Activated CD8-positive, alpha-beta T cell treated with anti-CD3 and anti-CD28 coated beads for 36 hours (primary cell): ENCODE data around the gene CFAP58. TPM values are rescaled to one million over a fixed set of nuclear protein-coding genes. Genes with fewer than 3 reads are reported as not detected.

ENCODE experiments used
- ATAC-seq: fragments of 200-7000 bp; cut with Tn5 transposase; one replicate; pipeline ENCODE4 v1.10.0; 2021; ENCODE audit warnings: mild to moderate bottlenecking, moderate library complexity
- CTCF ChIA-PET: fragments of 350-600 bp; sonication (Branson Sonifier 250); formaldehyde crosslinking; loops from one replicate; lab custom pipeline; 2021; ENCODE audit warnings: antibody characterized with exemption; lab: Charles Lee
- POLR2A ChIA-PET: fragments of 350-600 bp; sonication (Branson Sonifier 250); formaldehyde crosslinking; loops from one replicate; lab custom pipeline; 2021; ENCODE audit warnings: antibody characterized with exemption; lab: Charles Lee
- DNase-seq: peaks from one replicate; pipeline ENCODE4 v3.0.0-alpha.2; 2020
- H3K27ac Mint-ChIP-seq: one replicate; pipeline ENCODE4 v1.8.0; 2021; ENCODE audit warnings: mild to moderate bottlenecking, mixed read lengths
- H3K27me3 Mint-ChIP-seq: one replicate; pipeline ENCODE4 v1.8.0; 2021; ENCODE audit warnings: mixed read lengths
- H3K36me3 Mint-ChIP-seq: one replicate; pipeline ENCODE4 v1.8.0; 2021; ENCODE audit warnings: low read depth, mixed read lengths
- H3K4me1 Mint-ChIP-seq: one replicate; pipeline ENCODE4 v1.8.0; 2021; ENCODE audit warnings: low read depth, mixed read lengths
- H3K4me3 Mint-ChIP-seq: one replicate; pipeline ENCODE4 v1.8.0; 2021; ENCODE audit warnings: mild to moderate bottlenecking, moderate library complexity, mixed read lengths
- H3K9me3 Mint-ChIP-seq: one replicate; pipeline ENCODE4 v1.8.0; 2021; ENCODE audit warnings: mixed read lengths
- intact Hi-C: fragments of 100-400 bp; cut with micrococcal nuclease; formaldehyde crosslinking; loops from one replicate; pipeline ENCODE4 v1.10.0; 2022
- total RNA-seq, 2 experiments: library from RNA; stranded (reverse); gene quantifications; one replicate each; pipeline ENCODE4 v1.2.3, GENCODE V29; 2021
- TF ChIP-seq, protein P1 (sequence below): fragments of 200-600 bp; IDR thresholded peaks from one replicate; pipeline ENCODE4 v1.8.0; 2022; ENCODE audit warnings: antibody characterized with exemption, mild to moderate bottlenecking

The CFAP58 gene, protein sequence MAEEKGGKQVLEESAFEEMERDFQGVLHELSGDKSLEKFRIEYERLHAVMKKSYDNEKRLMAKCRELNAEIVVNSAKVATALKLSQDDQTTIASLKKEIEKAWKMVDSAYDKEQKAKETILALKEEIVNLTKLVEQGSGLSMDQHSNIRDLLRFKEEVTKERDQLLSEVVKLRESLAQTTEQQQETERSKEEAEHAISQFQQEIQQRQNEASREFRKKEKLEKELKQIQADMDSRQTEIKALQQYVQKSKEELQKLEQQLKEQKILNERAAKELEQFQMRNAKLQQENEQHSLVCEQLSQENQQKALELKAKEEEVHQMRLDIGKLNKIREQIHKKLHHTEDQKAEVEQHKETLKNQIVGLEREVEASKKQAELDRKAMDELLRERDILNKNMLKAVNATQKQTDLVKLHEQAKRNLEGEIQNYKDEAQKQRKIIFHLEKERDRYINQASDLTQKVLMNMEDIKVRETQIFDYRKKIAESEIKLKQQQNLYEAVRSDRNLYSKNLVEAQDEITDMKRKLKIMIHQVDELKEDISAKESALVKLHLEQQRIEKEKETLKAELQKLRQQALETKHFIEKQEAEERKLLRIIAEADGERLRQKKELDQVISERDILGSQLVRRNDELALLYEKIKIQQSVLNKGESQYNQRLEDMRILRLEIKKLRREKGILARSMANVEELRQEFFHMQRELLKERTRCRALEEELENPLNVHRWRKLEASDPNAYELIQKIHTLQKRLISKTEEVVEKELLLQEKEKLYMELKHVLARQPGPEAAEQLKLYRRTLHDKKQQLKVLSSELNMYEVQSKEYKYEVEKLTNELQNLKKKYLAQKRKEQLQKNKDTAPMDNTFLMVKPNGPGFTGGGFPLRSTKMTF
- under 1 TPM; 0.27 to 0.38 TPM for total RNA-seq

DNA sequence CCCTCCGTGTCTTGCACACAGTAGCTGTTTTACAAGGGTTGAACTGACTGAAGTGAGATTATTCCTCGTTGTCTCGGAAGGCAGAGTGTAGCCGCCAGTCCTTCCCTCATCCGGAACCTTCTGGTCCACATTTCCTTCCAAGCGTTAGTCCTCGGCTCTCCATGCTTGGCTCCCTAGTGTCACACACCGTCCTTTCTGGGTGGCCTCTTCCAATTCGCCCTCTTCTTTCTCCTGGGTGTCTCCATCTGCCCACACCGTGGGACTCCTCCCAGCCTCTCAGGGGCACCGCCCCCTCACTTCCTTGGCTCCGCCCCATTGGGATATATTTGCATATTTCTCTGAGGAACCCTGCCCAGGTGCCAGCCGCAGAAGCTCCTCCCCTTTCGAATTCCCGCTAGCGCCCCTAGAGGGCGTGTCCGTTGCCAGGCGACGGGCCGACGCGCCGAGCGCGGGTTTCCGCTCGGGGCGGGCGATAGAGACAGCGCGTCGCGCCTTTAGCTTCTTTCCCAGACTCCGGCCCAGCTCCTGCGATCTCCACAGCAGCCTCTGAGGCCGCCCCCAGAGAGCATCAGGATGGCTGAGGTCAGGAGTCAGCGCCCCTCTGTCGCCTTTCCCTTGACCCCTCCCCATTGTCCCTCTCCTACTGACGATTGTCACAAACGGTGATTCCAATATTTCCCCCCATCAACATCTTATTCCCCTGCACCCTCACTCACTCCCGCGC, at the start of gene CFAP58:
Gene CFAP58 (plus strand): TSS at position 509 of the 724 bp plus-strand sequence. CDS start 65 bp downstream, at position 574.
- Mint-ChIP-seq H3K27me3 (peaks cover 2% of the 10 kb centered on the region), H3K9me3 (no peaks in the 10 kb centered on the region), H3K27ac (peak within 1 kb of the TSS; percentile 47), H3K36me3 (no peaks in the 10 kb centered on the region), H3K4me3 (peak within 1 kb of the TSS; percentile 16), H3K4me1 (peaks cover 11% of the 10 kb centered on the region)
- peak; percentile 82 for ATAC-seq
- CTCF ChIA-PET = interaction anchor here (0.7 to 10.5 kb wide), 24 partner anchors 11 to 727 kb away, joined by 3 to 191 read pairs (median 4); partner anchors contain the start of genes GSTO1 and GSTO2
- POLR2A ChIA-PET = interaction anchor here (0.7 to 3.8 kb wide), 3 partner anchors 15 to 85 kb away, joined by 3 to 14 read pairs (median 3); partner anchors contain the start of gene ITPRIP
- TF ChIP-seq, protein P1, sequence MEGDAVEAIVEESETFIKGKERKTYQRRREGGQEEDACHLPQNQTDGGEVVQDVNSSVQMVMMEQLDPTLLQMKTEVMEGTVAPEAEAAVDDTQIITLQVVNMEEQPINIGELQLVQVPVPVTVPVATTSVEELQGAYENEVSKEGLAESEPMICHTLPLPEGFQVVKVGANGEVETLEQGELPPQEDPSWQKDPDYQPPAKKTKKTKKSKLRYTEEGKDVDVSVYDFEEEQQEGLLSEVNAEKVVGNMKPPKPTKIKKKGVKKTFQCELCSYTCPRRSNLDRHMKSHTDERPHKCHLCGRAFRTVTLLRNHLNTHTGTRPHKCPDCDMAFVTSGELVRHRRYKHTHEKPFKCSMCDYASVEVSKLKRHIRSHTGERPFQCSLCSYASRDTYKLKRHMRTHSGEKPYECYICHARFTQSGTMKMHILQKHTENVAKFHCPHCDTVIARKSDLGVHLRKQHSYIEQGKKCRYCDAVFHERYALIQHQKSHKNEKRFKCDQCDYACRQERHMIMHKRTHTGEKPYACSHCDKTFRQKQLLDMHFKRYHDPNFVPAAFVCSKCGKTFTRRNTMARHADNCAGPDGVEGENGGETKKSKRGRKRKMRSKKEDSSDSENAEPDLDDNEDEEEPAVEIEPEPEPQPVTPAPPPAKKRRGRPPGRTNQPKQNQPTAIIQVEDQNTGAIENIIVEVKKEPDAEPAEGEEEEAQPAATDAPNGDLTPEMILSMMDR = peak; percentile 78
- intact Hi-C loops = no loop called here
- peak; percentile 92 for DNase-seq

DNA sequence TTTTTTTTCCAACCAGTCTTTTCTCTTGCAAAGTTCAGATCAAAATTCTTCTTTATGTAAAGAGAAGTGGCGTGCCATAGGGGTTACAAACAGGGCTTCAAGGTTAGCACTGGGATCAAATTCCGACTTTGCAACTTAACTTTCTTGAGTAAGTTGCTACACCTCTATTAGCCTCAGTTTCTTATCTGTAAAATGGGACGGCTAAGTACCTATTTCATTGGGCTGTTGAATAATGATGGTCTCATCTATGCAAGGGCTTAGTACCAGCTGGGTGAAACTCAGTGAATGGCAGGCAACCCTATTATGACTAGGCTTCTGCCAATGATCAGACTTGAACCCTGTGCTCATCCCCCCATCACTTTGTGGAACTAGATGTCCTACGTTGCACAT, 49.3 kb upstream of the CFAP58 start:
- Mint-ChIP-seq H3K9me3 (peaks cover 4% of the 10 kb centered on the region), H3K27me3 (peaks cover 5% of the 10 kb centered on the region), H3K27ac (no peak overlapping the region), H3K4me3 (no peak overlapping the region), H3K36me3 (peaks cover 6% of the 10 kb centered on the region), H3K4me1 (peaks cover 65% of the 10 kb centered on the region)
- ATAC-seq (no peak), DNase-seq (no peak)
- CTCF ChIA-PET = interaction anchor here (1.7 to 9.0 kb wide), 9 partner anchors 11 to 48 kb away, joined by 8 to 198 read pairs (median 28); partner anchors contain the start of genes CFAP58 and ITPRIP
- POLR2A ChIA-PET = interaction anchor here (0.6 to 1.1 kb wide), 3 partner anchors 22 to 68 kb away, joined by 3 to 4 read pairs (median 3); no protein-coding TSS in a partner anchor
- intact Hi-C loops = no loop called here
- TF ChIP-seq, protein P1 = no peak

DNA sequence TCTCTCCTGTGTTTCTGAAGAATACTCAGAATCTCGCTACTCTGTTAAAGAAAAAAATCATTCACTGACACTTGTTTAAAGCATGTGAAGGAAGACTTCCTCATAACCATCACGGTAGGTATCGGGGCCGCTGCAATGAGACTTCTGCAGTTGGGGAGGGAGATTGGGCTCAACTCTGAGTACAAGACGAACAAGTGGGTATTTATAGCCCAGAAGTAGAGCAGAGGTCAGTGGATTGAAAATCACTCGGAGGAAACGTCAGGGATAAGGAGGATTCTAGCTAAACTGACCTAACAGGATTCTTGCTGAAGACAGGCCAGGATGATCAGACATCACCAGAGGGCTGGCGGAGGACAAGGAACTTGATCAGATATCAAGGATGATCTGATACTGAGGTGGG, 48.7 kb upstream of the CFAP58 start:
- ATAC-seq (no peak), DNase-seq (no peak)
- Mint-ChIP-seq H3K4me1 (peaks cover 70% of the 10 kb centered on the region), H3K27me3 (peaks cover 5% of the 10 kb centered on the region), H3K4me3 (no peak overlapping the region), H3K36me3 (peaks cover 6% of the 10 kb centered on the region), H3K9me3 (peaks cover 4% of the 10 kb centered on the region), H3K27ac (no peak overlapping the region)
- TF ChIP-seq, protein P1 = no peak
- ChIA-PET POLR2A (interaction anchor here (0.6 to 1.9 kb wide), 4 partner anchors 21 to 68 kb away, joined by 3 to 13 read pairs (median 4); partner anchors contain the start of gene ITPRIP), CTCF (interaction anchor here (1.2 to 9.0 kb wide), 17 partner anchors 11 to 284 kb away, joined by 3 to 198 read pairs (median 14); partner anchors contain the start of genes CFAP58 and ITPRIP)
- intact Hi-C loops = loop anchor here (1.0 kb wide), 1 partner anchor 45 kb away; no protein-coding TSS in a partner anchor

DNA sequence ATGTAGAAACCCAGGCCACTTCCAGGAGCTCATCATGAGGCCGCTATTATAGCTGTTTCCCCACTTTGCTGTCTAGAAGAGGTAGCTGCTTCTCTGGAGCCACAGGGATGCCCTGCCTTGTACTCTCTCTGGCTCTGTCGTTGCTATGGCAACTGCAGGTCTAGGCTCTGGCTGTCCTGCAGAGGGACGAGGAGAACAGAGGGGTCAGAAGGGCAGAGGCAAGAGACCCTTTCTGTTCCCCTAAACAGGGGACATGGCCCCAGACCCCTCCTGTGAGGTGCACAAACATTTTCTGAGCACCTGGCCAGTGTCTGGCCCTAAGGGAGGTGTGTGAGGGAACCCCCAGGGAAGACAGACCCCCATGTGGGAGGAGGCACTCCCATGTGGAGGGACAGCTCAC, 46.7 kb upstream of the CFAP58 start:
- Mint-ChIP-seq H3K4me1 (peaks cover 63% of the 10 kb centered on the region), H3K9me3 (peaks cover 4% of the 10 kb centered on the region), H3K36me3 (peaks cover 22% of the 10 kb centered on the region), H3K4me3 (no peak overlapping the region), H3K27ac (no peak overlapping the region), H3K27me3 (peaks cover 5% of the 10 kb centered on the region)
- POLR2A ChIA-PET = interaction anchor here (0.6 to 2.2 kb wide), 8 partner anchors 12 to 44 kb away, joined by 3 to 13 read pairs (median 4); partner anchors contain the start of gene ITPRIP
- intact Hi-C loops = no loop called here
- CTCF ChIA-PET = interaction anchor here (0.8 to 9.0 kb wide), 15 partner anchors 9 to 273 kb away, joined by 3 to 198 read pairs (median 14); partner anchors contain the start of genes CFAP58, GSTO2 and ITPRIP
- DNase-seq (no peak), ATAC-seq (no peak)
- TF ChIP-seq, protein P1 = no peak
